ENCODE results near the gene CNTNAP5.

The CNTNAP5 gene

GRCh38 chr2:124664363-124664762, 639.3 kb downstream of the CNTNAP5 start:
- no peaks in the 10 kb centered on the region for H3K36me3 ChIP-seq (replicated peaks; ENCODE audit: low read depth, low read length)
- no peak overlapping the region for H3K4me2 ChIP-seq (ENCODE audit: low read length)
- no peaks in the 10 kb centered on the region for H4K20me1 ChIP-seq (ENCODE audit: insufficient read depth, low read length)
- H3K9me3 ChIP-seq (ENCODE audit: insufficient read depth, low read length): no peaks in the 10 kb centered on the region
- no peak overlapping the region for H3K4me3 ChIP-seq (ENCODE audit: low read length)
- no peak overlapping the region for H3K9ac ChIP-seq (ENCODE audit: low read length)
- TF ChIP-seq CTCF (IDR thresholded peaks at IDR 0.05; ENCODE audit: low read depth, low read length): no peak
- no peak for TF ChIP-seq EZH2phosphoT487 (IDR thresholded peaks at IDR 0.05; ENCODE audit: low read depth)
- H3K27ac ChIP-seq (ENCODE audit: low read length): no peak overlapping the region
- H2AFZ ChIP-seq (ENCODE audit: low read depth, low read length): no peak overlapping the region
- H3K79me2 ChIP-seq (ENCODE audit: low read length): no peaks in the 10 kb centered on the region
- peaks cover 12% of the 10 kb centered on the region for H3K4me1 ChIP-seq (ENCODE audit: low read length)
- H3K27me3 ChIP-seq (ENCODE audit: low read depth, low read length): no peaks in the 10 kb centered on the region

- Histone ChIP-seq H3K27me3 (ENCODE audit: low read depth, low read length) (no peaks in the 10 kb centered on the region), H3K79me2 (ENCODE audit: low read length) (no peaks in the 10 kb centered on the region), H3K9me3 (ENCODE audit: insufficient read depth, low read length) (no peaks in the 10 kb centered on the region), H3K4me2 (ENCODE audit: low read length) (peak overlapping the region; percentile 29), H3K27ac (ENCODE audit: low read length) (no peak overlapping the region), H4K20me1 (ENCODE audit: insufficient read depth, low read length) (no peaks in the 10 kb centered on the region), H2AFZ (ENCODE audit: low read depth, low read length) (no peak overlapping the region), H3K36me3 (replicated peaks; ENCODE audit: low read depth, low read length) (no peaks in the 10 kb centered on the region), H3K9ac (ENCODE audit: low read length) (no peak overlapping the region), H3K4me1 (ENCODE audit: low read length) (peaks cover 12% of the 10 kb centered on the region), H3K4me3 (ENCODE audit: low read length) (no peak overlapping the region)
- peak; percentile 29 for TF ChIP-seq CTCF (IDR thresholded peaks at IDR 0.05; ENCODE audit: low read depth, low read length)
- no peak for TF ChIP-seq EZH2phosphoT487 (IDR thresholded peaks at IDR 0.05; ENCODE audit: low read depth)
These were observed 641.9 kb downstream of the CNTNAP5 start for GRCh38 chr2:124666976-124667375.

GRCh38 chr2:124668161-124668560, 643.1 kb downstream of the CNTNAP5 start:
- Histone ChIP-seq H3K79me2 (ENCODE audit: low read length) (no peaks in the 10 kb centered on the region), H4K20me1 (ENCODE audit: insufficient read depth, low read length) (no peaks in the 10 kb centered on the region), H3K27ac (ENCODE audit: low read length) (no peak overlapping the region), H3K4me1 (ENCODE audit: low read length) (peaks cover 12% of the 10 kb centered on the region), H3K36me3 (replicated peaks; ENCODE audit: low read depth, low read length) (no peaks in the 10 kb centered on the region), H3K4me3 (ENCODE audit: low read length) (no peak overlapping the region), H2AFZ (ENCODE audit: low read depth, low read length) (no peak overlapping the region), H3K9ac (ENCODE audit: low read length) (no peak overlapping the region), H3K27me3 (ENCODE audit: low read depth, low read length) (no peaks in the 10 kb centered on the region), H3K4me2 (ENCODE audit: low read length) (no peak overlapping the region), H3K9me3 (ENCODE audit: insufficient read depth, low read length) (no peaks in the 10 kb centered on the region)
- TF ChIP-seq CTCF (IDR thresholded peaks at IDR 0.05; ENCODE audit: low read depth, low read length) (no peak), EZH2phosphoT487 (IDR thresholded peaks at IDR 0.05; ENCODE audit: low read depth) (no peak)

GRCh38 chr2:124670187-124670586, 645.1 kb downstream of the CNTNAP5 start:
- H3K79me2 ChIP-seq (ENCODE audit: low read length): no peaks in the 10 kb centered on the region

More at GRCh38 chr2:124670187-124670586, 645.1 kb downstream of the CNTNAP5 start:
- TF ChIP-seq CTCF (IDR thresholded peaks at IDR 0.05; ENCODE audit: low read depth, low read length): no peak
- no peak for TF ChIP-seq EZH2phosphoT487 (IDR thresholded peaks at IDR 0.05; ENCODE audit: low read depth)
- Histone ChIP-seq H3K9me3 (ENCODE audit: insufficient read depth, low read length) (no peaks in the 10 kb centered on the region), H3K4me1 (ENCODE audit: low read length) (peaks cover 12% of the 10 kb centered on the region), H3K27ac (ENCODE audit: low read length) (no peak overlapping the region), H3K4me3 (ENCODE audit: low read length) (no peak overlapping the region), H4K20me1 (ENCODE audit: insufficient read depth, low read length) (no peaks in the 10 kb centered on the region), H3K36me3 (replicated peaks; ENCODE audit: low read depth, low read length) (no peaks in the 10 kb centered on the region), H3K27me3 (ENCODE audit: low read depth, low read length) (no peaks in the 10 kb centered on the region), H2AFZ (ENCODE audit: low read depth, low read length) (no peak overlapping the region), H3K9ac (ENCODE audit: low read length) (no peak overlapping the region), H3K4me2 (ENCODE audit: low read length) (no peak overlapping the region)
